ENCODE results near the gene CDKAL1. TPM values are rescaled to one million over a fixed set of nuclear protein-coding genes. Genes with fewer than 3 reads are reported as not detected.
"Not testable (repeated sequence)": the region's sequence is repeated elsewhere in the genome, so short reads cannot be mapped to it uniquely, and the experiment has no call there.

CDKAL1 gene
- total and polyA plus RNA-seq, 2 of the 8 experiments (the other 6 are each of a cell fraction or from before 2014, with no cell fraction given): 8.4 to 24.6 TPM

- H3K56ac ChIP-seq (replicated peaks; ENCODE audit: insufficient read length, low read depth, low read length); H3K18ac ChIP-seq (ENCODE audit: extremely low read depth, low read length); H2BK20ac ChIP-seq (ENCODE audit: low read length); DNase-seq (ENCODE audit: low read depth in 1 of 2, low spot score in 2 of 2); H3K23me2 ChIP-seq (ENCODE audit: low read depth, low read length); H3K4me3 ChIP-seq (ENCODE audit: extremely low read depth in 1 of 4, insufficient read depth in 2 of 4, low read depth in 3 of 4, low read length in 4 of 4); H2BK120ac ChIP-seq (replicated peaks; ENCODE audit: low read depth, low read length); H3K79me2 ChIP-seq (ENCODE audit: control insufficient read depth in 1 of 2, insufficient read depth in 2 of 2, low read length in 2 of 2); H3K36me3 ChIP-seq (ENCODE audit: control insufficient read depth in 2 of 4, insufficient read depth in 4 of 4, low read length in 3 of 4); H3K9me3 ChIP-seq (ENCODE audit: insufficient read depth in 2 of 2, low read depth in 1 of 2, low read length in 1 of 2); H3K27ac ChIP-seq (ENCODE audit: low read depth, low read length); H3K79me1 ChIP-seq (ENCODE audit: low read depth, low read length); CTCF ChIA-PET (ENCODE audit: partially characterized antibody); H4K20me1 ChIP-seq (replicated peaks in 1 of 2; ENCODE audit: control insufficient read depth in 1 of 2, insufficient read depth in 2 of 2, low read length in 2 of 2); H3K23ac ChIP-seq (ENCODE audit: insufficient read length); H3K9ac ChIP-seq (replicated peaks in 1 of 4; ENCODE audit: extremely low read depth in 1 of 4, low read depth in 3 of 4, low read length in 3 of 4); H4K91ac ChIP-seq (replicated peaks; ENCODE audit: insufficient read length, low read length); H2AK5ac ChIP-seq (ENCODE audit: low read depth, low read length); H3K4me2 ChIP-seq (ENCODE audit: insufficient read depth in 1 of 2, low read depth in 2 of 2, low read length in 2 of 2); H3K14ac ChIP-seq (ENCODE audit: insufficient read length); H4K8ac ChIP-seq (ENCODE audit: extremely low read depth, insufficient read depth, low read length); FAIRE-seq; H2BK15ac ChIP-seq (ENCODE audit: low read length); H2BK5ac ChIP-seq (ENCODE audit: low read depth, low read length); H4K5ac ChIP-seq (ENCODE audit: insufficient read length, low read depth, low read length); H3K4me1 ChIP-seq (replicated peaks in 1 of 4; ENCODE audit: control insufficient read depth in 3 of 4, insufficient read depth in 4 of 4, low read length in 3 of 4); H3K4ac ChIP-seq (replicated peaks; ENCODE audit: insufficient read length, low read depth, low read length); POLR2A ChIA-PET (ENCODE audit: partially characterized antibody); H3K27me3 ChIP-seq (replicated peaks in 1 of 4; ENCODE audit: control insufficient read depth in 3 of 4, extremely low read depth in 1 of 4, insufficient read depth in 3 of 4, low read length in 3 of 4); H2AFZ ChIP-seq (ENCODE audit: low read length); H2BK12ac ChIP-seq (ENCODE audit: low read depth, low read length): not testable (repeated sequence)
- 86% methylated on average over 2 of the region's 2 CpGs; no CpG with 5 or more reads in 1 of the 2 experiments for WGBS, 2 experiments (ENCODE audit: extremely low coverage in 1 of 2, insufficient coverage in 1 of 2, insufficient read length in 1 of 2, insufficient replicate concordance in 2 of 2, low coverage in 1 of 2, low lambda C conversion rate in 2 of 2, missing lambda C conversion rate in 1 of 2)
Measured at GRCh38 chr6:20756584-20757147, 222.4 kb downstream of the CDKAL1 start.

Data from H1 (cell line).